HG03521 (cell line): ENCODE measurements around the gene HUNK.
"Not testable (repeated sequence)": the region's sequence is repeated elsewhere in the genome, so short reads cannot be mapped to it uniquely, and the experiment has no call there.

Source experiments
- ATAC-seq: cut with Tn5 transposase; IDR thresholded peaks from one replicate; pipeline ENCODE4 v1.9.1; 2021; ENCODE audit warnings: mild to moderate bottlenecking, moderate library complexity; ENCODE audit not compliant: unreplicated experiment

The HUNK gene

GRCh38 chr21:31993826-31994825 is 121.3 kb downstream of the HUNK start:
- no peak for ATAC-seq

- no peak for ATAC-seq
Observed at GRCh38 chr21:31997191-31997590, 124.4 kb downstream of the HUNK start.

GRCh38 chr21:31999810-32000468 is 127.1 kb downstream of the HUNK start:
- no peak for ATAC-seq

- no peak for ATAC-seq
Observed at GRCh38 chr21:32001390-32001789, 128.6 kb downstream of the HUNK start.

GRCh38 chr21:32003411-32003810 is 130.6 kb downstream of the HUNK start:
- ATAC-seq: no peak

GRCh38 chr21:32004291-32004690 is 131.5 kb downstream of the HUNK start:
- no peak for ATAC-seq

GRCh38 chr21:32007456-32007855 is 134.6 kb downstream of the HUNK start:
- ATAC-seq: no peak

GRCh38 chr21:32008714-32009113 is 135.9 kb downstream of the HUNK start:
- no peak for ATAC-seq

GRCh38 chr21:32009263-32009662 is 136.4 kb downstream of the HUNK start:
- no peak for ATAC-seq

- ATAC-seq: no peak
Observed at GRCh38 chr21:32015461-32016139, 142.8 kb downstream of the HUNK start.

- no peak for ATAC-seq
Observed at GRCh38 chr21:32018381-32018780, 145.6 kb downstream of the HUNK start.

- ATAC-seq: no peak
Observed at GRCh38 chr21:32020564-32020963, 147.7 kb downstream of the HUNK start.

GRCh38 chr21:32021319-32021994 is 148.6 kb downstream of the HUNK start:
- no peak for ATAC-seq

GRCh38 chr21:32022146-32022545 is 149.3 kb downstream of the HUNK start:
- no peak for ATAC-seq

- ATAC-seq: no peak
Observed at GRCh38 chr21:32030146-32030652, 157.4 kb downstream of the HUNK start.

GRCh38 chr21:32034850-32035249 is 162.0 kb downstream of the HUNK start:
- ATAC-seq: no peak

- no peak for ATAC-seq
Observed at GRCh38 chr21:32035617-32036016, 162.8 kb downstream of the HUNK start.

GRCh38 chr21:32036756-32037155 is 163.9 kb downstream of the HUNK start:
- no peak for ATAC-seq

GRCh38 chr21:32038751-32039150 is 165.9 kb downstream of the HUNK start:
- not testable (repeated sequence) for ATAC-seq

- no peak for ATAC-seq
Observed at GRCh38 chr21:32043458-32043857, 170.6 kb downstream of the HUNK start.
